WERI-Rb-1 (cell line): ENCODE results near the gene SH2D7.

ENCODE experiments used
- DNase-seq: peaks from one replicate; pipeline ENCODE4 v3.0.0-alpha.2; 2020
- H3K27ac ChIP-seq: fragments of 250-450 bp; sonication (Bioruptor Pico); 2 replicates; pipeline ENCODE4 v1.5.1; 2020; ENCODE audit warnings: mild to moderate bottlenecking, moderate library complexity
- H3K27me3 ChIP-seq: fragments of 250-450 bp; sonication (Bioruptor Pico); 2 replicates; pipeline ENCODE4 v1.5.1; 2021; ENCODE audit warnings: mild to moderate bottlenecking, low read depth, moderate library complexity; ENCODE audit not compliant: insufficient read depth, severe bottlenecking
- H3K36me3 ChIP-seq: fragments of 250-450 bp; sonication (Bioruptor Pico); 2 replicates; pipeline ENCODE4 v1.5.1; 2020; ENCODE audit warnings: mild to moderate bottlenecking, moderate library complexity
- H3K4me3 ChIP-seq: 2 replicates; pipeline ENCODE4 v1.5.1; 2011; ENCODE audit warnings: low read depth, mild to moderate bottlenecking, control low read depth, low read length
- H3K9me3 ChIP-seq: fragments of 250-450 bp; sonication (Bioruptor Pico); 2 replicates; pipeline ENCODE4 v1.5.1; 2021; ENCODE audit warnings: mild to moderate bottlenecking, moderate library complexity; ENCODE audit not compliant: severe bottlenecking
- TF ChIP-seq, protein P1 (sequence below): IDR thresholded peaks from 2 replicates; pipeline ENCODE4 v1.5.1; 2011; ENCODE audit warnings: low read depth, mild to moderate bottlenecking, control low read depth, inconsistent platforms, low read length

Gene SH2D7

DNA sequence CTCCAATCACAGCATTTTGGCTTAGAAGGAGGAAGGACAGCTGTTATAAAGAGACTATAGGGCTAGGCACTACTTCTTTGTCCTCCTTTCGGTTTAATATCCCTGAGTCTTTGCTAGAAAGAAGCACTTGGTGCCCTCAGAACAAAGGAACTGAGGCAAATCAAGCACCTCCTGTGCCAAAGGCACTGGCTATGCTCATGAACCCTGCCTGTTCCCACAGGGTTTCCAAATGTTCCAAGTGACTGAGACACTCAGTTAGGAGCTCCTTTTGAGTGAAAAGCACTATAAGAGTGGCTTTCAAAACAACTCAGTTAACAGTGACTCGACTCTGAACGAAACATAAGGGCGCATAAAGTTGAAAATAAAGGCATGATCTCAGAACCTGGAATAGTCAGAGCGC lies 39.8 kb upstream of the SH2D7 start:
- no peak overlapping the region for H3K27ac ChIP-seq
- no peaks in the 10 kb centered on the region for H3K27me3 ChIP-seq
- no peak for DNase-seq
- TF ChIP-seq, protein P1, sequence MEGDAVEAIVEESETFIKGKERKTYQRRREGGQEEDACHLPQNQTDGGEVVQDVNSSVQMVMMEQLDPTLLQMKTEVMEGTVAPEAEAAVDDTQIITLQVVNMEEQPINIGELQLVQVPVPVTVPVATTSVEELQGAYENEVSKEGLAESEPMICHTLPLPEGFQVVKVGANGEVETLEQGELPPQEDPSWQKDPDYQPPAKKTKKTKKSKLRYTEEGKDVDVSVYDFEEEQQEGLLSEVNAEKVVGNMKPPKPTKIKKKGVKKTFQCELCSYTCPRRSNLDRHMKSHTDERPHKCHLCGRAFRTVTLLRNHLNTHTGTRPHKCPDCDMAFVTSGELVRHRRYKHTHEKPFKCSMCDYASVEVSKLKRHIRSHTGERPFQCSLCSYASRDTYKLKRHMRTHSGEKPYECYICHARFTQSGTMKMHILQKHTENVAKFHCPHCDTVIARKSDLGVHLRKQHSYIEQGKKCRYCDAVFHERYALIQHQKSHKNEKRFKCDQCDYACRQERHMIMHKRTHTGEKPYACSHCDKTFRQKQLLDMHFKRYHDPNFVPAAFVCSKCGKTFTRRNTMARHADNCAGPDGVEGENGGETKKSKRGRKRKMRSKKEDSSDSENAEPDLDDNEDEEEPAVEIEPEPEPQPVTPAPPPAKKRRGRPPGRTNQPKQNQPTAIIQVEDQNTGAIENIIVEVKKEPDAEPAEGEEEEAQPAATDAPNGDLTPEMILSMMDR, result no peak
- peaks cover 12% of the 10 kb centered on the region for H3K36me3 ChIP-seq
- H3K4me3 ChIP-seq, result no peak overlapping the region
- no peaks in the 10 kb centered on the region for H3K9me3 ChIP-seq

DNA sequence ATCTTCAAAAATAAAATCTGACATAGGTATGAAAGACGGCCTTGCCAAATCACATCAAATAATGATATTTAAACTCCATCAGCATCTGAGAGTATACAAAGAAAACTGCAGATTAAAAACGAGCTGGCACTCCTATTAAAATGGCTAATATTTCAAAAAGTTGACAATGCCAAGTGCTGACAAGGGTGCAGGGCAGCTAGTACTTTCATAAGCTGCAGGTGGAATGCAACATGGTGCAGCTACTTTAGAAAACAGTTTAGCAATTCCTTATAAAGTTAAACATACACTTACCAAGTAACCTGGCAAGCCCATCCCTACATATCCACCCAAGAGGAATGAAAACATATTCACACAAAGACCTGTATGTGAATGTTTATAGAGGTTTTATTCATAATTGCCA lies 37.8 kb upstream of the SH2D7 start:
- no peak for DNase-seq
- Histone ChIP-seq H3K4me3 (no peak overlapping the region), H3K9me3 (no peaks in the 10 kb centered on the region), H3K27me3 (no peaks in the 10 kb centered on the region), H3K36me3 (peaks cover 12% of the 10 kb centered on the region), H3K27ac (no peak overlapping the region)
- TF ChIP-seq, protein P1, result no peak

DNA sequence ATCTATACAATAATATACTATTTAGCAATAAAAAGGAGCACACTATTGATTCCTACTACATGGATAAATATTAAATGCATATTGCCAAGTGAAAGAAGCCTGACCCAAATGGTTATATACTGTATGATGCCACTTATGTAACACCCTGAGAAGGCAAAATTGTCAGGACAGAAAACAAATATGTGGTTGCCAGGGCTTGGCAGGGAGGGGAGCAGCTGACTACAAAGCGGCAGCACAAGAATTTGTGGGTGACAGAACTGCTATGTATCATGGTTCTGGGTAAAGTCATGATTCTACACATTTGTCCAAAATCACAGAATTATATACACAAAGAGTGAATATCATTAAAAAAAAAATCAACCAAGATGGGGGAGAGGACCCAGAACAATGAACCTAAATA lies 37.4 kb upstream of the SH2D7 start:
- Histone ChIP-seq H3K9me3 (no peaks in the 10 kb centered on the region), H3K36me3 (peaks cover 12% of the 10 kb centered on the region), H3K27me3 (no peaks in the 10 kb centered on the region), H3K4me3 (no peak overlapping the region), H3K27ac (no peak overlapping the region)
- no peak for DNase-seq
- TF ChIP-seq, protein P1, result no peak

DNA sequence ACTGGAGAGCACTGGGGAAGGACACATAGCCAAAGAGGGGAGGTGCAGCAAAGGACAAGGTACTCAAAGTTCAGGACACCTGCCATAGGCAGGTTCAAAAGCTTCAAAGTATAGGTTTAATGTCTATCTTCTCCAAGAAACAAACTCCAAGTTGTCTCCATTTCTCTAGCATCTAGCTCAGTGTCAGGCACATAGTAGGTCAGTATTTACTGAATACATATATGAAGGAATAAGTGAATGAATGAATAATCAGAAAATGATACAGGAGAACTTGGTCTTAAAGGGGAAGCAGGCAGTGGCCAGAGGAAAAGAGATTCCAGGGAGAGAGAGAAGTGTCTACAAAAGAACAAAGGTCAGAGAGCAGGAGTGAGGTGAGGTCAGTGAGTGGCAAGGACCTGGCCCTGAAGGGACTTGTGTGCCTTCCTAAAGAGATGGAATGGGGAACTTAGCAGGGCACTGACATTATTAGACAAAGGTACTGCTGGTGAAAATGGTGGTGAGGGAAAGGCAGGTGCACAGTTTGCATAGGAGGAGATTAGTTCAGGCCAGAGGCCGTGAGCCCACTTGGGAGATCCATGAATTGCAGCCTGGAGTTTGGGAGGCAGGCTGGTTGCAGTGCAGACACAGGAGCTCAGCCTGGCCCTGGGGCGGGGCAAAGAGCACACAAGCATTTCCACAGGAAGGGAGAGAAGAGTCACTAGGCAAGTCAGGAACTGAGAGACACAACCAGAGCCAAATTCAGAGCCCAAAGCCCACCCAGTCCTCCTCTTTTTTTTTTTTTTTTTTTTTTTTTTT lies 36.2 kb upstream of the SH2D7 start:
- Histone ChIP-seq H3K4me3 (no peak overlapping the region), H3K9me3 (no peaks in the 10 kb centered on the region), H3K27ac (no peak overlapping the region), H3K36me3 (peaks cover 12% of the 10 kb centered on the region), H3K27me3 (no peaks in the 10 kb centered on the region)
- no peak for DNase-seq
- TF ChIP-seq, protein P1, result no peak

DNA sequence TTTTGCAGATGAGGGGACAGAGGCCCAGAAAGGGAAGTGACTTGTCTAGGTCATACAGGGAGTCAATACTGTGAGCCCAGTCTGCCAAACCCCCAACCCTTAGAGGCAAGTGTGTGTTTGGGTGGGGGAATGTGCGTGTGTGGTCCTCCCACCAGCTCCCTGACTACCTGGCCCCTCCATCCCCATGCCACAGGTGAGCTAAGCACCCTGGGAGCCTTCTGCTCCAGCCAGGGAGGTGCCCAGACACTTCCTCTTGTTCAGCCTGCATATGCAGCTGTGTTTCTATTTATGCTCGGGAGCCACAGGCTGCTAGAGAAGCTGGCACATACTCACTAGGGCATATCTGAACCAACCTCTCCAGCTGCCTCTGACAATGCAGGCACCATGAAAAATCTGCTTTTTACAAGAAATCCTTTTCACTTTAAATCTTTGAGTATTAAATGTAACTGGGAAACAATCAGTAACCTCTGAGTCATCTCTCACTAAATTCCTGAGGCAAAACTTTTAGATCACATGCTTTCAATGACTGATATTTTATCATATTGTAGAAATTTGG lies 35.6 kb upstream of the SH2D7 start:
- Histone ChIP-seq H3K36me3 (peaks cover 12% of the 10 kb centered on the region), H3K4me3 (no peak overlapping the region), H3K9me3 (no peaks in the 10 kb centered on the region), H3K27me3 (no peaks in the 10 kb centered on the region), H3K27ac (no peak overlapping the region)
- DNase-seq, result no peak
- TF ChIP-seq, protein P1, result no peak
